ENCODE measurements around the gene PET117. TPM values are rescaled to one million over a fixed set of nuclear protein-coding genes. Genes with fewer than 3 reads are reported as not detected.
"Not testable (repeated sequence)": the region's sequence is repeated elsewhere in the genome, so short reads cannot be mapped to it uniquely, and the experiment has no call there.

Gene PET117
- total RNA-seq, 2 experiments from 2014 or later: 11.0 to 12.9 TPM

DNA sequence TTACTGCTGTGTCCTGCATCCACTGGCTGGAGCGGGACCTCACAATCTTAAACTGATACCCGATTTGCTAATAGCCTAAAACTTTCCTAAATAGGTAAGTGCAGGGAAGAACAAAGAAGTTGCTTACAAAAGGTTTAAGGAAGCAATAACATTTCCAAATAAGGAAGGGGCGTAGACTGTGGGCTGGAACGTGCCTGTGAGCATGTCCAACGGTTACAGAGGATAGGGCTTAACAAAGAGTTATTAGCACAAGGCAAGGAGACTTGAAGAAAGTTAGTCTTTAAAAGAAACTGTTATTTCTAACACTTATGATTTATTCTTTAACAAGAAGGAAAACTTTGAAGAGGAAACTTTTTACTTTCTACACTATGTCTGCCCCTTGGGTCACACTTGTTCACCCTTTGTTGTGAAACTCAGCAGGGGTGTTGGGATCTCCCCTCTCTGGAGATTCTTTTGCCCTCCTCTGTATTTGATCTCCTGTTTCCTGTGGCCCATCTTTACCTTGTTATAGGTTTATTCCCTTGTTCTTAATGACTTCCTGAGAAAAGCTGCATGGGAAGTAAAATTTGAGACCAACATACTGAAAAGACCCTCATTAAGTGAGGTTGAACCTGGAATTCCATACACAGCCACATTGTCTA is 28.7 kb downstream of the PET117 start:
- ChIA-PET POLR2A (interaction anchor here (1.1 kb wide), 1 partner anchor 28 kb away, joined by 3 read pairs; the partner anchor contains the start of genes KAT14 and PET117), CTCF (no interaction called here)

DNA sequence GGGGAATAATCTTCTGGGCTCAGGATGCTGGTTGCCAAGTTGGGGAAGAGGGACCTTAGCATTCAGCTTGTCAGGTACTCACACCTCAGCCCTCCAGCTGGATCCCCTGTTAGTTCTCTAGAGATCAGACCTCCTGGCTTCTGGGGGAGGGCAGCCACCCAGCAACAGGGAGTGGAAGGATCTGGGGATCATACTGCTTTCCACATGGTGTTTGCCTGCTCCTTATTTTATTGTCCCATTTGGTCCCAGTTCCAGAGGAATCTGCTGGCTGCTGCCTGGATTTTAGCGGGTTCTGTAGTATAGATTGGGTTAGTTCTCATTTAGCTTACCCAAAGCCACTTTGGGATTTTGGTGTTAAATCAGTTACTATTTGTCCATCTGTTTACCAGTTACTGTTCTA is 29.3 kb downstream of the PET117 start:
- CTCF ChIA-PET: no interaction called here
- peaks cover 20% of the 10 kb centered on the region for H3K4me1 Mint-ChIP-seq (ENCODE audit: low read depth)
- H3K27me3 Mint-ChIP-seq (ENCODE audit: low read depth): no peaks in the 10 kb centered on the region
- POLR2A ChIA-PET: no interaction called here
- ATAC-seq (no peak), DNase-seq (no peak)
- no peak overlapping the region for H3K27ac Mint-ChIP-seq
- H3K36me3 Mint-ChIP-seq (ENCODE audit: low read depth): peaks cover 48% of the 10 kb centered on the region
- no peak overlapping the region for H3K4me3 Mint-ChIP-seq
- H3K9me3 Mint-ChIP-seq (ENCODE audit: insufficient read depth): no peaks in the 10 kb centered on the region

More for the DNA sequence above, 28.7 kb downstream of the PET117 start:
- H3K27me3 Mint-ChIP-seq (ENCODE audit: low read depth): no peaks in the 10 kb centered on the region
- H3K4me3 Mint-ChIP-seq: no peak overlapping the region
- no peak for ATAC-seq
- peaks cover 20% of the 10 kb centered on the region for H3K4me1 Mint-ChIP-seq (ENCODE audit: low read depth)
- H3K27ac Mint-ChIP-seq: no peak overlapping the region
- no peak for DNase-seq
- no peaks in the 10 kb centered on the region for H3K9me3 Mint-ChIP-seq (ENCODE audit: insufficient read depth)
- peaks cover 52% of the 10 kb centered on the region for H3K36me3 Mint-ChIP-seq (ENCODE audit: low read depth)

DNA sequence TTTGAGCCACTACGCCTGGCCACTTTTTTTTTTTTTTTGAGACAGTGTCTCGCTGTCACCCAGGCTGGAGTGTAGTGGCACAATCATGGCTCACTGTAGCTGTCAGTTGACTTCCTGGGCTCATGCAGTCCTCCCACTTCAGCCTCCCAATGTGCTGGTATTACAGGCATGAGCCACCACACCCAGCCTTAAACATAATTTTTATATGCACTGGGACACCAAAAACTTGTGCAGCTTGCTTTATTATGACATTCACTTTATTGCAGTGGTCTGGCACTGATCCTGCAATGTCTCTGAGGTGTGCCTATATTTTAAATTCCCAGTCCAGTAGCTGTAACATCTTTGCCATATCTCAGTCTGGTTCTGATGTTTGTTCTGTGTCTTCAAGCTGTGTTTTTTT is 34.7 kb downstream of the PET117 start:
- POLR2A ChIA-PET: no interaction called here
- ATAC-seq: no peak
- CTCF ChIA-PET: interaction anchor here (1.1 kb wide), 1 partner anchor 14 kb away, joined by 3 read pairs; no protein-coding TSS in a partner anchor
- H3K36me3 Mint-ChIP-seq (ENCODE audit: low read depth): peaks cover 53% of the 10 kb centered on the region
- no peaks in the 10 kb centered on the region for H3K27me3 Mint-ChIP-seq (ENCODE audit: low read depth)
- no peak overlapping the region for H3K27ac Mint-ChIP-seq
- no peak overlapping the region for H3K4me3 Mint-ChIP-seq
- no peaks in the 10 kb centered on the region for H3K9me3 Mint-ChIP-seq (ENCODE audit: insufficient read depth)
- DNase-seq: no peak
- no peaks in the 10 kb centered on the region for H3K4me1 Mint-ChIP-seq (ENCODE audit: low read depth)

DNA sequence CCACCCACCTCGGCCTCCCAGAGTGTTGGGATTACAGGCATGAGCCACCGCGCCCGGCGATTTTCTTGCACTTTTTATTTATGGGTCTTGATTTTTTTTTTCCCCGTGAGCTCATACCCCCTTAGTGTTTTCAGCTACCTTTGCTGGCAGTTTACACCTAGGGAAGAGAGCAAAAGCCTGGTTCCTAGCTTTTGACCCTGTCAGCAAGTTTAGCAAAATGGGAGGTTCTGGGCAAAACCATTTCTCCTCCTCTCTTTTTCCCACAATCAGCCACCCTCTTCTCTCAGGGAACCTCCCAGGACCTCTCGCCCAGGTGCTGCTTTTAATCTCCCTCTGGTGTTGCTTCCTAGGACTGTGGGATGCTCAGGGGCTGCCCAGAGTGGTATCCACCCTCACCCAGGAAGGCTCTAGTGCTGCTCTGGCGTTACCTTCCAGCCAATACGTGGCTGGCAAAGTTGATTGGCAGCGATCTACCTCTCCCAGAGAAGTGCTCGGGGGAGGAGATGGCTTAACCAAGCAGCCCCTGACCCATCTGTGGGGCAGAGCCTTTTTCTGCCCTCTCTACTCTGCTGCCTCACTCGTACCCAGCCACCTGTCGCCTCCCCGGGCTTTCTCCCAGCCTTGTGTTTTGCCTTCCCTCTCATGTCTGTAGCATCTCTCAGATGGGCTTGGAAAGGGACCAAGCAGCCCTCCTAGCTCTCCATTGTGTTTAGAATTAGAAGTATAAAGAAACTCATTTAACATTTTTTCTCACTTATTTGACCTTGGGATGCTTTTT is 37.4 kb downstream of the PET117 start:
- DNase-seq (no peak), ATAC-seq (no peak)
- H3K9me3 Mint-ChIP-seq (ENCODE audit: insufficient read depth): no peaks in the 10 kb centered on the region
- H3K4me1 Mint-ChIP-seq (ENCODE audit: low read depth): no peaks in the 10 kb centered on the region
- no peak overlapping the region for H3K4me3 Mint-ChIP-seq
- H3K36me3 Mint-ChIP-seq (ENCODE audit: low read depth): peaks cover 63% of the 10 kb centered on the region
- ChIA-PET POLR2A (no interaction called here), CTCF (no interaction called here)
- no peaks in the 10 kb centered on the region for H3K27me3 Mint-ChIP-seq (ENCODE audit: low read depth)
- H3K27ac Mint-ChIP-seq: no peak overlapping the region

DNA sequence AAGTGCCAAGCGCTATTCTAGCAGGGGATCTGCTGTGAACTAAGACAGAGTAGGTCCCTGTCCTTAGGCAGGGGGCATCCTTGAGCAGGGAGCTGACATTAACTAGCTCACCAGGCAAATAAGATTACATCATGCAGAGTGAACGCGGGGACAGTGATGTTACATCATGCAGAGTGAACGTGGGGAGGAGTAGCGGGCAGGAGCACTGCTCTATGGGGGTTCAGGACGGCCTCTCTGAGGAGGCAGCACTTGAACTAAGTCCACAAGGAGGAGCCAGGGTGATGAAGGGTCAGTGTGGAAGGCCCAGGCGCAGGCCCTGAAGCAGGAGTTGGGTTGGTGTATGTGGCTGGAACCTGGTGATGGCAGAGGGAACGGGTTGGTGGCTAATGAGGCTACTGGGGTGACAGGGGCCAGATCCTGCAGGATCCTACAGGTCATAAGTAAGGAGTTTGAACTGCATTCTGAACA is 38.7 kb downstream of the PET117 start:
- H3K36me3 Mint-ChIP-seq (ENCODE audit: low read depth): peaks cover 62% of the 10 kb centered on the region
- ChIA-PET CTCF (no interaction called here), POLR2A (no interaction called here)

DNA sequence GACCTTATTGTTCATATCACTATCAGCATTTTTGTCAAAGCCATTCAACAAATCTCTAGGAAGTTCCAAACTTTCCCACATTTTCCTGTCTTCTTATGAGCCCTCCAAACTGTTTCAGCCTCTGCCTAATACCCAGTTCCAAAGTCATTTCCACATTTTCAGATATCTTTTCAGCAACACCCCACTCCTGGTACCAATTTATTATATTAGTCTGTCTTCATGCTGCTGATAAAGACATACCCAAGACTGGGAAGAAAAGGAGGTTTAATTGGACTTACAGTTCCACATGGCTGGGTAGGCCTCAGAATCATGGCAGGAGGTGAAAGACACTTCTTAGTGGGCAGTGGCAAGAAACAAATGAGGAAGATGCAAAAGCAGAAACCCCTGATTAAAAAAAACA is 42.7 kb downstream of the PET117 start:
- H3K27ac Mint-ChIP-seq; ATAC-seq; DNase-seq; H3K27me3 Mint-ChIP-seq (ENCODE audit: low read depth); POLR2A ChIA-PET; H3K4me3 Mint-ChIP-seq; H3K4me1 Mint-ChIP-seq (ENCODE audit: low read depth); CTCF ChIA-PET; H3K9me3 Mint-ChIP-seq (ENCODE audit: insufficient read depth): not testable (repeated sequence)
- peaks cover 61% of the 10 kb centered on the region for H3K36me3 Mint-ChIP-seq (ENCODE audit: low read depth)

More for the DNA sequence above, 38.7 kb downstream of the PET117 start:
- H3K27ac Mint-ChIP-seq: no peak overlapping the region
- no peaks in the 10 kb centered on the region for H3K27me3 Mint-ChIP-seq (ENCODE audit: low read depth)
- DNase-seq: no peak
- no peaks in the 10 kb centered on the region for H3K9me3 Mint-ChIP-seq (ENCODE audit: insufficient read depth)
- H3K4me1 Mint-ChIP-seq (ENCODE audit: low read depth): no peaks in the 10 kb centered on the region
- no peak overlapping the region for H3K4me3 Mint-ChIP-seq
- ATAC-seq: no peak

DNA sequence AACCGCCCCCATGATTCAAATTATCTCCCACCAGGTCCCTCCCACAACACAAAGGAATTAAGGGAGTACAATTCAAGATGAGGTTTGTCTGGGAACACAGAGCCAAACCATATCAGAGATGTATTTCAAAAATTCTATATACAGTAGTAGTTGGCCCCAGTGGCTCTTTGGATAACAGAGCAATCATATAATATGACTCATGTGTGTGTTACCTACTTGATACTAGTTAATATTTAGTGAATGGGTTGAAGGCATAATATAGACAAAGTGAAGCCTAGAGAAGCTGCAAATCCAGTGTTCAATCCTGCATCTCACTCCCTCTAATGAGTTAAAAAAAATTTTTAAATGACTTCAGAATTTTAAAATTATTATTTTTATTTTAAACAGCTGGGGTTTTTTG is 43.2 kb downstream of the PET117 start:
- no peaks in the 10 kb centered on the region for H3K9me3 Mint-ChIP-seq (ENCODE audit: insufficient read depth)
- POLR2A ChIA-PET: no interaction called here
- ATAC-seq: no peak
- H3K36me3 Mint-ChIP-seq (ENCODE audit: low read depth): peaks cover 60% of the 10 kb centered on the region
- no peak for DNase-seq
- no peak overlapping the region for H3K27ac Mint-ChIP-seq
- CTCF ChIA-PET: no interaction called here
- H3K27me3 Mint-ChIP-seq (ENCODE audit: low read depth): no peaks in the 10 kb centered on the region
- no peak overlapping the region for H3K4me3 Mint-ChIP-seq
- no peaks in the 10 kb centered on the region for H3K4me1 Mint-ChIP-seq (ENCODE audit: low read depth)

DNA sequence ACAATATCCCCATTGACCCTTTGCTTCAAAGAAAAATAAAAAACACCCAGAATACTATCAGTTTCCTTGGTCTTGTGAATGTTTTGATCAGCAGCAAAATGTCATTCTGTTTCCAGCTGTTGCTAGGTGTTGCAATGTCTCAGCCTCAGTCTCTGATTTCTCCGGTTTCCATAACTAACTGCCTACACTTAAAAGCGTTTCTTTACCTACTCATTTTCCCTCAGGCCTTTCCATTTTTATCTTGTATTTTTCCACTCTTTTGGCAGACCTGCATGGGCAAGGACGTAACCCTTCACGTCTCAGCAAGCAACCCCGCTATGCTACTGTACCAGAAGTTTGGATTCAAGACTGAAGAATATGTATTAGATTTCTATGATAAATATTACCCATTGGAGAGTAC is 49.4 kb downstream of the PET117 start:
- ATAC-seq: no peak
- no peak for DNase-seq
- Mint-ChIP-seq H3K27ac (no peak overlapping the region), H3K4me3 (no peak overlapping the region), H3K9me3 (ENCODE audit: insufficient read depth) (no peaks in the 10 kb centered on the region), H3K4me1 (ENCODE audit: low read depth) (peaks cover 18% of the 10 kb centered on the region), H3K27me3 (ENCODE audit: low read depth) (no peaks in the 10 kb centered on the region), H3K36me3 (ENCODE audit: low read depth) (peaks cover 47% of the 10 kb centered on the region)
- POLR2A ChIA-PET: no interaction called here
- CTCF ChIA-PET: no interaction called here

DNA sequence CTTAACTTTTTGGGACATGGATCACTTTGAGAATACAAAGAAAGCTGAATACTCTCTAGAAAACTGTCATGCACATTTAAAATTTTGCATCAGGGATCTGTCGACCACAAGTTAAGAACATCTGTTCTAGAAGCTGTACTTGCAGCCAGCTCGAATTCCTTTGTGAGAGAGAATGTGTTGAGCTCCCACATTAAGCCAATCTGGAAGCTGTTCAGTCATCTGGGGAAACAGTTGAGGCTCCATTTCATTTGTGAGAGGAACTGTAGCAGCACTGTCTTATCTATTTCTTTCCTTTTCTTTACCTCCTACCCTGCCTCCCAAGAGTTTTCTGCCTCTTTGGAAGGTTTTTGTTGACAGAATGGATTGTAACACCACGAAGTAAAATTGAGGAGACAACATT is 50.8 kb downstream of the PET117 start:
- ChIA-PET POLR2A (no interaction called here), CTCF (no interaction called here)
- Mint-ChIP-seq H3K27me3 (ENCODE audit: low read depth) (no peaks in the 10 kb centered on the region), H3K27ac (no peak overlapping the region), H3K36me3 (ENCODE audit: low read depth) (peaks cover 39% of the 10 kb centered on the region), H3K4me1 (ENCODE audit: low read depth) (peaks cover 18% of the 10 kb centered on the region), H3K9me3 (ENCODE audit: insufficient read depth) (no peaks in the 10 kb centered on the region), H3K4me3 (no peak overlapping the region)
- no peak for ATAC-seq
- no peak for DNase-seq

DNA sequence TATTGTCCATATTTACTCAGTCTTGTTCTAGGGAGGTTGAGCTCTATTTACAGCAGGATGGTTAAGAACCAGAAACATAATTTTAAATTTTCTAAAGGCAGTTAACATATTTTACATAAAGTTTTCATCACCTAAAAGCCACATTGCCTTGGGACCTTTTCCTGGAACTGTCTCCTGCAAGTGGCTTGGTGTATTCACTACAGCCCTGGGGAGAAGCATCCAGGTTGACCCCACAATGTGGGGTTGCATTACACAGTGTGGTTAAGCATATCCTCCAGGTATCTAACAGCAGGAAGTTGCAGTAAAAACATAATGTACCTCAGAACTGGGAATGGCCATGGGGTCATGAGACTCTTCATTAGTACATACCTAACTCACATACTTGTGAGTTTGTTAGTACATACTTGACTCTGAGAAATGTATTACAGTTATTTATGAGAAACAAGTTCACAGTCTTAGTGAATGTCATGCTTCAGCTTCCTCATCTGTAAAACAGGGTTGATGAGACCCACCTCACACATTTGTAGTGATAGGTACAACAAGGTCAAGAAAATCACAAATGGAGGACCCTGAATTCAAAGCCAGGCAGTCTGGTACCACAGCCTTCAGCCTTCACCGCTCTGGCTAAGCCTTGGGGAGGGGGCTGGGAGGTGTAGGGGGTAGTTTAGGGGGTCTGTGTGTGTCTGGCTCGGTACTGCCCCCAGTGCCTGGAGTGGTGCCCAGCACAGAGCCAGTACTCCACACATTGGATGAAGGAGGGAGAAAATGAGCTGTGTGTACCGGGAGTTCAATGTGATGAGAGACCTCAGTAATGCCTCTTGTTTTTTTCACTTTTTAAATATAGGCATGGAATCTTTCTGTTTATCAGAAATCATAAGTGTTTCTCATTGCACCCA is 52.9 kb downstream of the PET117 start:
- no peak for DNase-seq
- Mint-ChIP-seq H3K27me3 (ENCODE audit: low read depth) (no peaks in the 10 kb centered on the region), H3K36me3 (ENCODE audit: low read depth) (peaks cover 33% of the 10 kb centered on the region), H3K27ac (peak overlapping the region; percentile 71), H3K4me3 (no peak overlapping the region), H3K4me1 (ENCODE audit: low read depth) (peaks cover 18% of the 10 kb centered on the region), H3K9me3 (ENCODE audit: insufficient read depth) (no peaks in the 10 kb centered on the region)
- ATAC-seq: peak; percentile 42
- POLR2A ChIA-PET: no interaction called here
- CTCF ChIA-PET: interaction anchor here (1.0 to 1.3 kb wide), 2 partner anchors 9 to 52 kb away, joined by 3 to 4 read pairs; partner anchors contain the start of genes KAT14 and PET117

DNA sequence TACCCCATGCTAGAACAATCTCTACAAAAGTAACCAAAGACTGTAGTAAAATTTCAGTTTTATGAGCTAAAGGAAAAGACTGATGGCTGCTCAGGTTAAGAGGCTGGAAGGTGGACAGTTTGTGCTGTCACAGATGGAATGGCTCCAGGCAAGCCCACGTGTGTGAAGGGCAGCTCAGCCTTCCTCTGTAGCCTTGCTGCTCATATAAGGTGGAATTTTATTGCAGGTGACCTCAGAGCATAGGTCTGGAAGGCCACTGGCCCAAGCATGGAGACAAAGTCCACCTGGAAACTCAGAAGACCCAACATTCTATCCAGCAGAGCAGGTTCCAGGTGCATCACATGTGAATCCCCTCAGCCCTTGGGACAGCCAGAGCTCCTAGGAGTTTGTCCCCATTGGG is 53.6 kb downstream of the PET117 start:
- Mint-ChIP-seq H3K27ac (no peak overlapping the region), H3K27me3 (ENCODE audit: low read depth) (no peaks in the 10 kb centered on the region), H3K4me1 (ENCODE audit: low read depth) (peaks cover 18% of the 10 kb centered on the region), H3K4me3 (no peak overlapping the region), H3K9me3 (ENCODE audit: insufficient read depth) (no peaks in the 10 kb centered on the region), H3K36me3 (ENCODE audit: low read depth) (peaks cover 27% of the 10 kb centered on the region)
- ATAC-seq (no peak), DNase-seq (no peak)
- ChIA-PET POLR2A (no interaction called here), CTCF (interaction anchor here (1.0 to 1.3 kb wide), 2 partner anchors 9 to 53 kb away, joined by 3 to 4 read pairs; partner anchors contain the start of genes KAT14 and PET117)

Measured in activated CD8-positive, alpha-beta T cell treated with anti-CD3 and anti-CD28 coated beads, Interleukin-2, amount 10 ng/mL, durations not matched to agents 7 days and 5 days (primary cell).